ENCODE data around the gene CTRB1.

The CTRB1 gene

DNA sequence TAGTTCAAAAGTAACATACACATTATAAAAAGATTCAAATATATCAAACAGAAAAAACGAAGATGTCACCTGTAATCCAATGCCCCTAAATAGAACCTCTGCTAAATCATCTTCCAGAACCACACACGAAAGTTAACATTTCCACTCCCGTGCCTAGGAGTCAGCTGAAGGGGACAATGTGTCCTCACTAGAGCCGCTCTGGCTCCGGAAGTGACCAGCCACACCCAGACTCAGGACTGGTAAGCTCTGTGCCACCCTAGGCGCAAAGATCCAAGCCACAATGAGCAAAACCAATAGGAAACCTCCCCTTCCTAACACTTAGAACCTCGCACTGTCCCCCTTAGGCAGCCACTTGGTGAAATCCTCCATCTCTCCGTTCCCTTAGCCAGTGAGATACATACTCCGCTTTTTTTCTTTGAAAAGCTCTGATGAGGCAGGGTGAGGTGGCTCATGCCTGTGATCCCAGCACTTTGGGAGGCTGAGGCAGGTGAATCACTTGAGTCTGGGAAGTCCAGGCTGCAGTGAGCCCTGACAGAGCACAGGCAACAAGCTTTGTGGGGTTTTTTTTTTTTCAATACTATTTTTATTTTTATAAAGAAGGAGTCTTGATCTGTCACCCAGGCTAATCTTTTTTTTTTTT lies 11.8 kb downstream of the CTRB1 start:
- FAIRE-seq (no peak), DNase-seq (ENCODE audit: insufficient read length) (no peak)
- TF ChIP-seq TAF1 (IDR thresholded peaks at IDR 0.05; ENCODE audit: borderline replicate concordance, low read depth, low read length) (no peak), POLR2AphosphoS5 (IDR thresholded peaks at IDR 0.05; ENCODE audit: low read depth, low read length) (no peak), POLR2A (IDR thresholded peaks at IDR 0.05; ENCODE audit: low read depth, low read length) (no peak)

- no peak for TF ChIP-seq POLR2AphosphoS5 (IDR thresholded peaks at IDR 0.05; ENCODE audit: low read depth, low read length)
- no peak for TF ChIP-seq POLR2A (IDR thresholded peaks at IDR 0.05; ENCODE audit: low read depth, low read length)
- no peak for TF ChIP-seq TAF1 (IDR thresholded peaks at IDR 0.05; ENCODE audit: borderline replicate concordance, low read depth, low read length)
- FAIRE-seq (no peak), DNase-seq (ENCODE audit: insufficient read length) (no peak)
Measured at GRCh38 chr16:75231570-75231969, 12.8 kb downstream of the CTRB1 start.

DNA sequence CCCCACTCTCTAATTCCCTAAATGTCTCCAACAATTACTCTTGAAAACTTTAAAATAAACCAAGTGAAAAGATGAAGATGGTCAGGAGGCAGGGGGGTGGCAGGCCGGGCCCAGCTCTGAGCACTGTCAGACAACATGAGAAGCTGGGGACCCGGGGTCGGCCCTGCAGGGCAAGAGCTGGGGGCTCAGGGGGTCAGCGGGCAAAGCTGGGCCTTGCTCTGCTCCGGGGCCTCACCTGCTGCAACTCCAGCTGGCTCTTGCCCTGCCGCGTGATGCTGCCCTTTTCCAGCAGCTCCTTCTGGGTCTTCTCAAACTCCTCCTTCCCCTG lies 14.8 kb downstream of the CTRB1 start:
- FAIRE-seq (no peak), DNase-seq (ENCODE audit: insufficient read length) (no peak)
- TF ChIP-seq POLR2A (IDR thresholded peaks at IDR 0.05; ENCODE audit: low read depth, low read length) = no peak
- no peak for TF ChIP-seq TAF1 (IDR thresholded peaks at IDR 0.05; ENCODE audit: borderline replicate concordance, low read depth, low read length)
- no peak for TF ChIP-seq POLR2AphosphoS5 (IDR thresholded peaks at IDR 0.05; ENCODE audit: low read depth, low read length)

DNA sequence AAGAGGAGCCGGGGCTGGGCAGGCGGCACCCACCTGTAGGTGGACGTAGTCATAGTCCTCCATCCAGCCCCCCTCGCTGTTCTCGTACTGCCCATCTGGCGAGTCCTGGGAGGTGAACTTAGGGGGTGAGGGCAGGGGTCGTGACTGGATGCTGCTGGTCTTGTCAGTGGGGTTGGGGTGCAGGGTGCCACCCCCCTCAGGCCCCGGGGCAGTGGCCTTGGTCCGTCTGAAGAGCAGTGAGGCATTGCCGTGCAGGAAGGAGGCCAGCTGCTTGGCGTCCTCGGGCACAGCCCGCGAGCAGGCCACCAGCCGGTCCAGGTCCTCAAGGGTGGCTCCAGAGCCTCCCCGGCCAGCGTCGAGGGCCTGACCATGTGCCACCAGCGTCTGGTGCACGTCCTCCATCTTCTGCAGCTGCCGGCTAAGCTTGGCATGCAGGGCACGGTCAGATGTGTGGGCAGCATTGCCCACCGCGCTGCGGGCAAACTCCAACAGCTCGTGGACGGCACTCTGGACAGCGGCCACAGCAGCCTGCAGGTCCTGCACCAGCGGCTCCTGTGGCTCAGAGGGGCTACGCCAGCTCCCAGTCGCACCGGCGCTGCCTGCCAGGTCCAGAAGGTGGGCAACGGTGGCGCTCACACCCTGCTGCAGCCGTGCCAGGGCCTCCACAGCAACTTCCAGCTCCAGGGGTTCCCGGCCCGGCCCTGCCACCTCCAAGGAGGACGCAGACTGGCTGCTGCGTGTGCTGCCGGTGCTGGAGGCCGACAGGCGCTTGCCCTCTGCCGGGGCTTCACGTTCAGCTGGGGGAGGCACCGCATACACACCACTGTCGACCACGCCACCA lies 16.3 kb downstream of the CTRB1 start:
- TF ChIP-seq POLR2A (IDR thresholded peaks at IDR 0.05; ENCODE audit: low read depth, low read length) (no peak), TAF1 (IDR thresholded peaks at IDR 0.05; ENCODE audit: borderline replicate concordance, low read depth, low read length) (no peak), POLR2AphosphoS5 (IDR thresholded peaks at IDR 0.05; ENCODE audit: low read depth, low read length) (no peak)
- DNase-seq (ENCODE audit: insufficient read length) (no peak), FAIRE-seq (no peak)

GRCh38 chr16:75235721-75236193 lies 17.0 kb downstream of the CTRB1 start:
- no peak for TF ChIP-seq POLR2AphosphoS5 (IDR thresholded peaks at IDR 0.05; ENCODE audit: low read depth, low read length)
- no peak for TF ChIP-seq TAF1 (IDR thresholded peaks at IDR 0.05; ENCODE audit: borderline replicate concordance, low read depth, low read length)
- no peak for TF ChIP-seq POLR2A (IDR thresholded peaks at IDR 0.05; ENCODE audit: low read depth, low read length)
- FAIRE-seq (no peak), DNase-seq (ENCODE audit: insufficient read length) (no peak)

- FAIRE-seq (no peak), DNase-seq (ENCODE audit: insufficient read length) (no peak)
- TF ChIP-seq TAF1 (IDR thresholded peaks at IDR 0.05; ENCODE audit: borderline replicate concordance, low read depth, low read length) = no peak
- TF ChIP-seq POLR2A (IDR thresholded peaks at IDR 0.05; ENCODE audit: low read depth, low read length) = no peak
- no peak for TF ChIP-seq POLR2AphosphoS5 (IDR thresholded peaks at IDR 0.05; ENCODE audit: low read depth, low read length)
Measured at GRCh38 chr16:75236232-75236631, 17.4 kb downstream of the CTRB1 start.

- FAIRE-seq = no peak
- TF ChIP-seq POLR2AphosphoS5 (IDR thresholded peaks at IDR 0.05; ENCODE audit: low read depth, low read length) (no peak), POLR2A (IDR thresholded peaks at IDR 0.05; ENCODE audit: low read depth, low read length) (no peak), TAF1 (IDR thresholded peaks at IDR 0.05; ENCODE audit: borderline replicate concordance, low read depth, low read length) (no peak)
- no peak for DNase-seq (ENCODE audit: insufficient read length)
Measured at GRCh38 chr16:75236736-75237397, 18.1 kb downstream of the CTRB1 start.

GRCh38 chr16:75237398-75238131 lies 18.8 kb downstream of the CTRB1 start:
- FAIRE-seq (no peak), DNase-seq (ENCODE audit: insufficient read length) (no peak)
- no peak for TF ChIP-seq POLR2A (IDR thresholded peaks at IDR 0.05; ENCODE audit: low read depth, low read length)
- TF ChIP-seq POLR2AphosphoS5 (IDR thresholded peaks at IDR 0.05; ENCODE audit: low read depth, low read length) = no peak
- no peak for TF ChIP-seq TAF1 (IDR thresholded peaks at IDR 0.05; ENCODE audit: borderline replicate concordance, low read depth, low read length)

DNA sequence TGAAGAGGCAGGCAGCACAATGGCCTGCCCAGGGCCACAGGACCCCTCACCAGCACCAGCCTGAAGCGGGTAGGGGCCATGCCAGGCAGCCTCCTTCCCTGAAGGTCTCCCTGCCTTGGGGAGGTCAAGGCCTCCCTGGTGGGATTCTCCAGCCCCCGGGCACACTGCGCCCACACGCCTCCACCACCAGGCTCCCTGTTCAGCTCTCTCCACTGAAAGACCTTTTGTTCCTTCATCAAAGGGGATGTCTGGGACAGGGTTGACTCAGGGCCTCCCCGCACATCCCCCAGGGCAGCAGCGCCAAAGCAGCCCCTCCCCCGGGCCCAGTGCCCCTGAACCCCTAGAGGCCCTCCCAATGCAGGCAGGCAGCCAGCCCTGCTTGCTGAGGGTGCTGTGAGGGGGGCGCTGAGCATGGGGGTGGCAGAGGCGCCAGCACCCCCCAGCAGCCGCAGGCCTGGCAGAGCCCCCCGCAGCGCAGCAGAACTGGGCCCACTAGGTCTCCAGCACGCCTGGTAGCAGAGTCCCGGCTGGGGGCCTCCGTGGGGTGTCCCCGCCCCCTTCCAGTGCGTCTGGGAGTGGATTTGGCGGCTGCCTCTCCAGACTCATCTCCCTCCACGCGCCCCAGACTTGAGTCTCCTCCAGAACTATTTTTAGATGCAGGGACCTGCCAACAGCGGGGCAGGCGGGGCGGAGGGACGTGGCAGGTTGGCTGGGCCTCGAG lies 19.5 kb downstream of the CTRB1 start:
- FAIRE-seq (no peak), DNase-seq (ENCODE audit: insufficient read length) (no peak)
- TF ChIP-seq POLR2AphosphoS5 (IDR thresholded peaks at IDR 0.05; ENCODE audit: low read depth, low read length) = no peak
- no peak for TF ChIP-seq POLR2A (IDR thresholded peaks at IDR 0.05; ENCODE audit: low read depth, low read length)

DNA sequence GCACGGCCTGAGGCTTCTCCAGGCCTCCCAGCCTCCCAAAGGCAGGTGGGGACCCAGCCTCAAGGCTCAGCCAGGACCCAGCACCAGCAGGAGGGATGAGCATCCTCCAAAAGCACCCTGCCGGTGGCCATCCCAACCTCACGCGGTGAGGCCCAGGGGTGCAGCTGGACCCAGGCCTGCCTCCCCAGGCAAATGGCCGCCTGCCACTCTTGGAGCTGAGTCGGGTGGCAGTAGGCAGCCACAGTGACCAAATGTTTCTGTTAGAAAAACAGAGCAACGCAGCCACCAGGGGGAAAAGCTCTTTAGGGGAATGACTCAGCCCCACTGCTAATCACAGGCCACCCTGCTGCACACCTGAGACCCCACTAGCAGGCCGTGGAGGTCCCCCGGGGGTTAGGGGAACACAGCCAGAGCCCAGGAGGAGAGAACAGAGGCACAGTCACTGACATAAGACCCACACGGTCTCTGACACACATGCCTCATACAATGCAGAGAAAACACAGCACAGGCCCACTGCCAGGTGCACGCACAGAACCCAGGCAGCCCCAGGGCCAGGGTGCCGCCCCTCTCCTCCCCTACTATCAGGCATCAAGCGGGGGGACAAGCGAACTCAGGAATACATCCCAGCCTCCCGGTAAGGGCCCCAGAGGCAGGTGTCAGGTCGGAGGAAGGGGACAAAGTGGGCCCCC lies 20.2 kb downstream of the CTRB1 start:
- peak; percentile 30 for FAIRE-seq
- no peak for DNase-seq (ENCODE audit: insufficient read length)
- TF ChIP-seq POLR2AphosphoS5 (IDR thresholded peaks at IDR 0.05; ENCODE audit: low read depth, low read length) = no peak
- TF ChIP-seq POLR2A (IDR thresholded peaks at IDR 0.05; ENCODE audit: low read depth, low read length) = no peak
- TF ChIP-seq TAF1 (IDR thresholded peaks at IDR 0.05; ENCODE audit: borderline replicate concordance, low read depth, low read length) = no peak
